GM19099 (cell line): ENCODE data around the gene PRRC2A.

Experiments used
- POLR2A ChIP-seq: IDR thresholded peaks from 3 replicates; pipeline ENCODE4 v1.6.1; 2011; ENCODE audit warnings: low read depth; ENCODE audit not compliant: insufficient read length; ENCODE audit errors: extremely low read depth

The PRRC2A gene

GRCh38 chr6:31580807-31581433 is 39.6 kb upstream of the PRRC2A start:
- peak; percentile 67 for TF ChIP-seq POLR2A

DNA sequence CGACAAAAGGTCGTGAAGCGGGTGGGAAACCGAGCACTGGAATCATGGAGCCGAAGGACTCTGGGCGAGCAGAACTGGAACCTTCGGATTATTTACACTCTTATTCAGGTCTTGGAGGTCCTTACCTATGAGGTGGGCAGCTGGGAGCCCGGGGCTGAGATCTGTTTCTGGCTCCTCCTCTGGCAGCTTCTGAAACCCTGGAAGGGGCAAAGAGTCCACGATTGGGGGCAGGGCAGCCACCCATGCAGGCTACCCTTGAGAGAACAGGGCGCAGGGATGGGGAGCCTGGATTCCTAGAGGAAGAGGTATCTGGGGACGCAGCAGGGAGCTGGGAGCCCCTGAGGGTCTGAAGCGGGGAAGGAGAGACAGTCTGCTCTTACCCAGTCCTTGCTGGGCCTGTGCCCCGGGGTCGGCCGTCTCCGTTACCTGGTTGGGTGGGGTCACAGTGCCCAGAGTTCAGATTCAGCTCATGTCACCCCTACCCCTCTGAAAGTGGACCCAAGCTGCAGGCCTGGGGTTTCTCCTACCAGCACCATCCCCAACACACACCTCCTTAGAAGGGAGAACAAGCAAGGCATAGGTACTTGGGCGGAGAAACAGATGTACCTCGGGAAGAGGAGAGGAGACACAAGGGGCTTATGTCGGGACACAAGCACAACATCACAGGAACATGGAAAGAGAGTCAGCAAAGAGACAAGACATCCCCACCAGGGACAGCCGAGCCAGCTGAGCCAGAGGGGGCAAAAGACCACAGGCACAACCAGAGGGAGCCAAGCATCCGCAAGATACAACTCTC is 38.9 kb upstream of the PRRC2A start:
- no peak for TF ChIP-seq POLR2A

GRCh38 chr6:31582230-31582643 is 38.3 kb upstream of the PRRC2A start, which contains the start of gene LTB:
Gene LTB (minus strand): TSS chr6:31582424. CDS start chr6:31582417, 7 bp downstream.
- TF ChIP-seq POLR2A = no peak

DNA sequence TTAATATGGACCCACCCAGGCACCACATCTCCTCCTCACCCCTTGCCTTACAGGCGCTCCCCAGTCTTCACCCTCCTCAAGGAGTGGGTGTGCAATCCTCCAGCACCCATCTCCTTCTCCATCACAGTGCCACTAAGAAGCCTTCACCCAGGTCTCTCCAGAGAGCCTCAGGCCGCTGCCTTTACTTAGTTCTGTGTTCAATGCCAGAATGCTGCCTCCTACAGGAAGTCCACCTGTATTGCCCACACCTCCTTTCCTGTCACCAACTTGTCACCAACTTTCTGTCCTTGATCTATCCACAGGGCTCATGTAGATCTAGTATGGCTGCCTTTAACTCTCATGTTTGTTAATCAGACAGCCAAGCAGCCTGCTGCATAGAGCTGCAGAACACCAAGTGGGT is 35.0 kb upstream of the PRRC2A start:
- no peak for TF ChIP-seq POLR2A

GRCh38 chr6:31586008-31586407 is 34.5 kb upstream of the PRRC2A start, which contains the start of gene LST1:
Gene LST1 (plus strand): TSS chr6:31586277. CDS start chr6:31587300, 1,023 bp downstream.
- TF ChIP-seq POLR2A = no peak

GRCh38 chr6:31586599-31587281 is 33.8 kb upstream of the PRRC2A start:
- peak; percentile 16 for TF ChIP-seq POLR2A

GRCh38 chr6:31587791-31588777 is 32.4 kb upstream of the PRRC2A start:
- no peak for TF ChIP-seq POLR2A

DNA sequence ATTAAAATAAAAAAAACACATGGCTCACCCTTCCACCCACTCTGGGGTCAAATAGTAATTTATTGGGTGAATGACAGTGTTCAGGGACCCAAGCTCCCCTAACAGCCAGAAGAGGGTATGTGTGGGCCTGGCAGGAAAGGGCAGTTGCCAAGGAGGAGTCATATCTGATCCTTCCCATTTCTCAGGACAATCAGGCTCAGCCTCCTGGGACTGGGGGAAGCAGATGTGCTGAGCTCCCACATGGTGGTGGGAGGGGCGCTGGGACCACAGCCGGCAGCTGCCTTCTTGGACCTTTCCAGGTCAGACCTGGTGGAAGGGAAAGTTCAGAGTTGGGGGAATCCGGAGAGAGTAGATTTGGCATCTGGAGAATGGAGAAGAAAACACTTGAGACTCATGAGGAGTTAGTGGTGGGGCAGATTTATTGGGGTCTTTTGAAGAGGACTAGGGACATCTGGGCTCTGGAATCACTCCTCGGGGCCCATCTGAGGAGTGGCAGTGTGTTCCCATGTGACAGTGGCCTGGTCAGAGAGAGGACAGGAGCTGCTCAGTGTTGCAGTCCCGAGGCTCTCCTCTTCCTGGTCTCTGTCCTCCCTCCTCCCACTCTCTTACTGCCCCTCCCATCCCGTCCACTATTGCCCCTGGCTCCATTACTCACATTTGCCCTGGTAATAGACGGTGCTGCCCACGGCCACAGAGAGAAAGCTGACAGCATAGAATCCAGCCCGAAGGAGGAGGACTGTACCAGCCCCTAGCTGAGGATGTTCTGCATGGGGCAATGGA is 31.5 kb upstream of the PRRC2A start:
- no peak for TF ChIP-seq POLR2A

- no peak for TF ChIP-seq POLR2A
Measured at GRCh38 chr6:31592396-31592771, 28.1 kb upstream of the PRRC2A start.

GRCh38 chr6:31597006-31597405 is 23.5 kb upstream of the PRRC2A start:
- TF ChIP-seq POLR2A = no peak

GRCh38 chr6:31607317-31607716 is 13.2 kb upstream of the PRRC2A start:
- TF ChIP-seq POLR2A = no peak

DNA sequence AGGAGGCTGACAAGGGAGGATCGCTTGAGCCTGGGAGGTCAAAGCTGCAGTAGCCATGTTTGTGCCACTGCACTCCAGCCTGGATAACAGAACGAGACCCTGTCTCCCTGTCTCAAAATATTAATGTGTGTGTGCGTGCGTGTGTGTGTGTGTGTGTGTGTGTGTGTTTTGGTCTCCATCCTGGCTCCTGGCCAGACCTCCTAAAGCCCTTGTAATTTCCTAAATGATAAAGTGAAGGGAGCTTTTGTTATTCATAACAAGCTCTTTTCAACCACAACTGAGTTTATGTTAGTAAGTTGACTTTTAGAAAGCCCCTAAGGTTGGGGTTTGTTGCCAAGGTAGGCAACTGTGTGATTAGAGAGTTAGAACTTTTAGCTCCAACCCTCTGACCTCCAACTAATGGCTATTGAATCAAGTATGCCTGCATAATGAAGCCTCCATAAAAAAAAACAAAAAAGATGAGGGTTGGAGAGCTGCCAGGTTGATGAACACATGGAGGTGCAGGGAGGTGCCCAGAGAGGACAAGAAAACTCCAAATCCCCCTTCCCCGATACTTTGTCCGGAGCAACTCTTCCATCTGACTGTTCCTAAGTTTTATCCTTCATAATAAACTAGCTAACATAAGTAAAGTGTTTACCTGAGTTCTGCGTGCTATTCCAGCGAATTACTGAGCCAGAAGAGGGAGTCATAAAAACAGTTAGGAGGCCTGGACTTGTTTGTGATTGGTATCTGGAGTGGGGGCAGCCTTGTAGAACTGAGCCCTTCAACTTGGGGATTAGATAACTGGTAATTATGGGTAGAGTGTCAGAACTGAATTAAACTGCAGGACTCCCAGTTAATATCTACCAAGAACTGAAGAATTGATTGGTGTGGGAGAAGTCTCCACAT is 10.8 kb upstream of the PRRC2A start:
- TF ChIP-seq POLR2A = no peak

DNA sequence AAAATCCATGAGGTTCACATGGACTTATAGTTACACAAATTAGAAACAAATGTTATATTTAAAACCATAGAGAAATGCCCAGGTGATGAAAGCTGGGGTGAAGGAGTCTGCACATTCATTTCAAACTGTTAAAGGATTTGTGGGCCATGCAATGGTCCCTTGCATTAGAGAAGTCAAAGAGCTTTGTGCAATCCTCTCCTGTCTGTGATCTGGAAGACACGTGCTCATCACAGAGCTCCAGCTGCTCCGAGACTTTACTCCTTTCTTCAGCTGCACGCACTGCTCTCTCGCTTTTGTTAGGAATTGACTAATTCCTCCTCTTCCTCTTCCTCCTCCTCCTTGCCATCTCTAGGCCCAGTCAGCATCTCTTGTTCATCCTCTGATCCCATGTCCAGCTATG is 9.5 kb upstream of the PRRC2A start:
- no peak for TF ChIP-seq POLR2A

DNA sequence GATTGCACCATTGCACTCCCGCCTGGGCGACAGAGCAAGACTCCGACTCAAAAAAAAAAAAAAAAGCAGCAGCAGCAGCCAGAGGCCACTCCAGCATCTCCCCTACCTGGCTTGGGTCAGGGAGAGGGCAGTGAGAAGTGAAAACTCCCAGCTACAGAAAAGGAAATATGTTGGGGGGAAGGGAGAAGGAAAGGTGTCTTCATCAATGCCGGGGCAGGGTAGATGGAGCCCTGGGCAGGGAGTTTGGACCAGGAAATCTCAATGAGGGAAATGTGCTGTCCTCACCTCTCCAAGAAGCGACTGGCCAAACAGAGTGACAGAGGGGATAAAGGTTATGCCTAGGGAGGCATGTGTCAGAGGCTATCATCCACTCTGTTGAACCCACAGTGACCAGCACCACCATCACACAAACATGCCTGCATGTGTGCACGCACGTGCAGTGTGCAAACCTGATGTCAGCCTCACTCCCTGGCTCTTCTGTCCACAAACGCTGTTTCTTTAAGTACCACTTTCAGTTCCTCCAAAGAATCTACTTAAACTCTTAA is 6.4 kb upstream of the PRRC2A start:
- peak; percentile 30 for TF ChIP-seq POLR2A
